Uterus (tissue), 4 donors: ENCODE measurements around the gene ACAP3. TPM values are rescaled to one million over a fixed set of nuclear protein-coding genes. Genes with fewer than 3 reads are reported as not detected.

ENCODE experiments used
- DNase-seq, 2 donors: peaks; one replicate each; pipeline ENCODE4 v3.0.0-alpha.2; 2019 to 2020
- H3K27ac ChIP-seq, 2 donors: fragments of 200-600 bp; sonication (generic); 1 replicate in 1 of 2; 2 replicates in 1 of 2; pipeline ENCODE4 v1.5.1; 2016 to 2018
- H3K27me3 ChIP-seq, 2 donors: fragments of 200-600 bp; sonication (generic); one replicate each; pipeline ENCODE4 v1.5.1; 2018 to 2019; ENCODE audit warnings: control low read depth in 1 of 2
- H3K36me3 ChIP-seq, 2 donors: fragments of 200-600 bp; sonication (generic); one replicate each; pipeline ENCODE4 v1.5.1; 2019; ENCODE audit warnings: control low read depth in 1 of 2
- H3K4me1 ChIP-seq, 2 donors: fragments of 200-600 bp; sonication (generic); one replicate each; pipeline ENCODE4 v1.5.1; 2018 to 2019; ENCODE audit warnings: control low read depth in 1 of 2
- H3K4me3 ChIP-seq, 2 donors: fragments of 200-600 bp; sonication (generic); 1 replicate in 1 of 2; 2 replicates in 1 of 2; pipeline ENCODE4 v1.5.1; 2018 to 2019; ENCODE audit warnings: mild to moderate bottlenecking in 1 of 2
- H3K9me3 ChIP-seq, 2 donors: fragments of 200-600 bp; sonication (generic); one replicate each; pipeline ENCODE4 v1.5.1; 2019; ENCODE audit warnings: control low read depth in 1 of 2
- CTCF ChIP-seq, 4 experiments: fragments of 200-600 bp in 2 of 4; fragments of 450-650 bp in 2 of 4; sonication (generic) in 2 of 4; IDR thresholded peaks; one replicate each; pipeline ENCODE4 v1.5.1; 2016 to 2019; ENCODE audit warnings: antibody characterized with exemption in 4 of 4, mild to moderate bottlenecking in 2 of 4, moderate library complexity in 1 of 4
- POLR2A ChIP-seq, 2 donors: fragments of 450-650 bp; IDR thresholded peaks; one replicate each; pipeline ENCODE4 v1.6.1; 2016; ENCODE audit warnings: antibody characterized with exemption in 2 of 2, mild to moderate bottlenecking in 1 of 2, moderate library complexity in 1 of 2
- intact Hi-C: fragments of 100-400 bp; cut with DNase I; formaldehyde crosslinking; loops from one replicate; pipeline ENCODE4 v1.15.1; 2023; ENCODE audit warnings: low total_unique reads
- total RNA-seq, 4 donors: library from RNA; depleted of rRNA in 3 of 4; stranded (reverse); fragments of >200 nt in 3 of 4; gene quantifications; one replicate each; pipeline versions ENCODE4 v1.1.0 to v1.2.4, GENCODE V29; 2014 to 2023
- donor health status: DM: yes; HTN: yes; CAD: no.

The ACAP3 gene
- total RNA-seq, 4 donors from 2014 or later = 11.2 to 98.5 (median 44.0) TPM

DNA sequence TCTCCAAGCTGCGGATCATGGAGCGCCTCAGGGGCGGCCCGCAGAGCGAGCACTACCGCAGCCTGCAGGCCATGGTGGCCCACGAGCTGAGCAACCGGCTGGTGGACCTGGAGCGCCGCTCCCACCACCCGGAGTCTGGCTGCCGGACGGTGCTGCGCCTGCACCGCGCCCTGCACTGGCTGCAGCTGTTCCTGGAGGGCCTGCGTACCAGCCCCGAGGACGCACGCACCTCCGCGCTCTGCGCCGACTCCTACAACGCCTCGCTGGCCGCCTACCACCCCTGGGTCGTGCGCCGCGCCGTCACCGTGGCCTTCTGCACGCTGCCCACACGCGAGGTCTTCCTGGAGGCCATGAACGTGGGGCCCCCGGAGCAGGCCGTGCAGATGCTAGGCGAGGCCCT is 19.6 kb upstream of the ACAP3 start:
- H3K4me1 ChIP-seq = peaks cover 8 to 31% of the 10 kb centered on the region in 2 donors
- H3K27me3 ChIP-seq = no peaks in the 10 kb centered on the region
- H3K9me3 ChIP-seq = no peaks in the 10 kb centered on the region
- H3K27ac ChIP-seq = no peak overlapping the region
- no peak for DNase-seq
- intact Hi-C loops = no loop called here
- no peak overlapping the region for H3K4me3 ChIP-seq
- no peak for TF ChIP-seq POLR2A (IDR thresholded peaks at IDR 0.05)
- no peak for TF ChIP-seq CTCF (IDR thresholded peaks at IDR 0.05)
- no peaks in the 10 kb centered on the region for H3K36me3 ChIP-seq

DNA sequence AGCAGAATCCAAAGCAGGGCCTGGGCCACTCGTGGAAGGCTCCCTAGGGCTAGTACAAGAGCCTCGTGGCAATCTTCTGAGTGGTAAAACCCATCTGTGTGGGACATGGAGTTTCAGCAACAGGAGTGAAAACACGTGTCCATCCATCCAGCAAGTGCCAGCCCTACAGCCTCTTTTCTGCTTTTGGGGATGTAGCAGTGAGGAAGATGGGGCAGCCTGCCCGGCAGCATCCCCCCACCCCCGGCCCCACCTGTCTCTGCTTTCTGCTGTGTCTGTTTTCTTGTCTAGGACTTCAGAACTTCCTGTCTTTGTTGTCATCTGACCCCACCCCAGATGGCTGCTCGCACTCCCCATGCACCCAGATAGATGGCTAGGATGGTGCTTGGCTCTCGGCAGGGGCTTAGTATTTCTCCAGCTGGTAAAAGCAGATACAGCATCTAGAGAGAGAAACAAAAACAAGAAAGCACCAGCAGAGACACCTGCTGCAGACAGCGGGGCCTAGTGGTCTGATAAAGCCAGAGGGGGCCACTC is 18.4 kb upstream of the ACAP3 start:
- DNase-seq = no peak
- no peaks in the 10 kb centered on the region for H3K9me3 ChIP-seq
- peaks cover 8 to 39% of the 10 kb centered on the region in 2 donors for H3K4me1 ChIP-seq
- intact Hi-C loops = no loop called here
- no peak overlapping the region for H3K4me3 ChIP-seq
- H3K27ac ChIP-seq = no peak overlapping the region
- no peaks in the 10 kb centered on the region for H3K36me3 ChIP-seq
- TF ChIP-seq CTCF (IDR thresholded peaks at IDR 0.05) = no peak
- no peak for TF ChIP-seq POLR2A (IDR thresholded peaks at IDR 0.05)
- no peaks in the 10 kb centered on the region for H3K27me3 ChIP-seq

DNA sequence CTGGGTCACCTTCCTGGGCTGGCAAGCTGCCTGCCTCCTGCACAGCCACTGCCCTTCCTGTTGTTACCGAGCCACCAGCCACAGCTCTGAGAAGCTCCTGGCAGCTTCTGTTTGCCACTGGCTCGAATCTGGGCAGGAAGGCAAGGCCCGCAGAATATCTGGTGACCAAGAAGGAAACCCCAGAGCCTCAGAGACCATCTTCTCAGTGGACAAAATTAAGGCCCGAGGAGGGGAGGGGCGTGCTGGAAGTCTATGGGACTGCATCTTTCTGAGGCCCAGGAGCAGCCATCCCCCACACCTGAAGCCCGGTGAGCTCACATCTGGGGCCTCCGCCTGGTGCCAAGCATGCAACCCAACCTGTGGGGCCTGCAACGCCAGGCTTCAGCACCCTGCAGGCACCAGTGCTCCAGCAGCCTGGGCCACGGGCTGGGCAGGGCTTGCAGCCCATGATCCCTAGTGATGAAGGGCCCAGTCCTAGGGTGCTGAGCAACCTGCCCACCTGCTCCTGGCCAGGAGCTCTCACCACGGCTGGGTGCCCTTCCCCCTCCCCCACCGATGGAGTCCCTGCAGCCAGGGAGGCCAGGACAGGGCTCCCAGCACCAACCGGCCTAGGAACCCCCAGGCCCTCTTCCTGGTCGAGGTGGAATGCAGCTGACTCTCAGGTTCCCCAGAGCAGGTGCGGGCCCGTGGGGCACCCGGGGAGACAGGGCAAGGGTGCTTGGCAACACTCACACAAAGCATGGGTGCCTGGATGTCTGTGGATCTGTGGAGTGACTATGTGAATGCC is 17.8 kb upstream of the ACAP3 start:
- intact Hi-C loops = no loop called here
- no peaks in the 10 kb centered on the region for H3K27me3 ChIP-seq
- no peaks in the 10 kb centered on the region for H3K36me3 ChIP-seq
- H3K27ac ChIP-seq = peak overlapping the region; percentile 89 to 91
- TF ChIP-seq POLR2A (IDR thresholded peaks at IDR 0.05) (no peak), CTCF (IDR thresholded peaks at IDR 0.05) (no peak)
- DNase-seq = peak in 1 of 2 donors; percentile 52
- peaks cover 8 to 46% of the 10 kb centered on the region in 2 donors for H3K4me1 ChIP-seq
- peak overlapping the region; percentile 83 to 98 for H3K4me3 ChIP-seq
- H3K9me3 ChIP-seq = no peaks in the 10 kb centered on the region

- H3K27ac ChIP-seq = peak within 1 kb of the TSS; percentile 89 to 91
- no peaks in the 10 kb centered on the region for H3K27me3 ChIP-seq
- peak within 1 kb of the TSS; percentile 83 to 98 for H3K4me3 ChIP-seq
- intact Hi-C loops = no loop called here
- peak; percentile 92 to 93 for DNase-seq
- H3K36me3 ChIP-seq = no peaks in the 10 kb centered on the region
- no peaks in the 10 kb centered on the region for H3K9me3 ChIP-seq
- TF ChIP-seq POLR2A (IDR thresholded peaks at IDR 0.05) (peak; percentile 32 to 90), CTCF (IDR thresholded peaks at IDR 0.05) (no peak)
- H3K4me1 ChIP-seq = peaks cover 8 to 54% of the 10 kb centered on the region in 2 donors
Measured at GRCh38 chr1:1324524-1325287, 17.0 kb upstream of the ACAP3 start, which contains the start of the genes CPTP and INTS11. Gene CPTP, plus strand, starts transcription at chr1:1324802. Its CDS starts 2,109 bp downstream, at chr1:1326911. Gene INTS11, minus strand, starts transcription at chr1:1324660. Its CDS starts 52 bp downstream, at chr1:1324608.
